ENCODE measurements around the gene MESP1. TPM values are rescaled to one million over a fixed set of nuclear protein-coding genes. Genes with fewer than 3 reads are reported as not detected.

Gene MESP1
- total RNA-seq, 1 experiment from 2014 or later = 6.4 TPM

- in situ Hi-C loops (cut with HindIII; ENCODE audit: low pct_unique_long_range_greater_than_20kb, low sequenced_read_pairs) = no loop called here
- H3K4me1 ChIP-seq (ENCODE audit: control insufficient read depth, insufficient read depth, low read length) = no peaks in the 10 kb centered on the region
Measured at GRCh38 chr15:89704411-89704810, 46.6 kb downstream of the MESP1 start.

More at GRCh38 chr15:89704411-89704810, 46.6 kb downstream of the MESP1 start:
- Histone ChIP-seq H3K27ac (ENCODE audit: low read length) (no peak overlapping the region), H3K36me3 (ENCODE audit: control insufficient read depth, insufficient read depth, low read length) (no peaks in the 10 kb centered on the region), H3K9me3 (ENCODE audit: control insufficient read depth, insufficient read depth, low read depth, low read length) (no peaks in the 10 kb centered on the region), H3K27me3 (ENCODE audit: control insufficient read depth, insufficient read depth, low read length) (no peaks in the 10 kb centered on the region; the same call in 1 of the 2 replicates), H3K4me3 (ENCODE audit: low read depth in 2 of 2, low read length in 2 of 2) (no peak overlapping the region)
- POLR2A ChIA-PET = interaction anchor here (0.6 to 0.7 kb wide), 2 partner anchors 31 to 43 kb away, joined by 5 to 6 read pairs; no protein-coding TSS in a partner anchor
- intact Hi-C loops (cut with micrococcal nuclease; ENCODE audit: unreplicated experiment) = no loop called here
- no peak for ATAC-seq
- no peak for DNase-seq (ENCODE audit: low read depth, low spot score)
- TF ChIP-seq SIN3A (IDR thresholded peaks at IDR 0.05; ENCODE audit: borderline replicate concordance, insufficient read depth, low read depth, low read length) (no peak), TCF7L2 (IDR thresholded peaks at IDR 0.05; ENCODE audit: low read depth, low read length) (no peak), POLR2AphosphoS5 (IDR thresholded peaks at IDR 0.05; ENCODE audit: low read depth, low read length) (no peak)
- TF ChIP-seq, protein P1, sequence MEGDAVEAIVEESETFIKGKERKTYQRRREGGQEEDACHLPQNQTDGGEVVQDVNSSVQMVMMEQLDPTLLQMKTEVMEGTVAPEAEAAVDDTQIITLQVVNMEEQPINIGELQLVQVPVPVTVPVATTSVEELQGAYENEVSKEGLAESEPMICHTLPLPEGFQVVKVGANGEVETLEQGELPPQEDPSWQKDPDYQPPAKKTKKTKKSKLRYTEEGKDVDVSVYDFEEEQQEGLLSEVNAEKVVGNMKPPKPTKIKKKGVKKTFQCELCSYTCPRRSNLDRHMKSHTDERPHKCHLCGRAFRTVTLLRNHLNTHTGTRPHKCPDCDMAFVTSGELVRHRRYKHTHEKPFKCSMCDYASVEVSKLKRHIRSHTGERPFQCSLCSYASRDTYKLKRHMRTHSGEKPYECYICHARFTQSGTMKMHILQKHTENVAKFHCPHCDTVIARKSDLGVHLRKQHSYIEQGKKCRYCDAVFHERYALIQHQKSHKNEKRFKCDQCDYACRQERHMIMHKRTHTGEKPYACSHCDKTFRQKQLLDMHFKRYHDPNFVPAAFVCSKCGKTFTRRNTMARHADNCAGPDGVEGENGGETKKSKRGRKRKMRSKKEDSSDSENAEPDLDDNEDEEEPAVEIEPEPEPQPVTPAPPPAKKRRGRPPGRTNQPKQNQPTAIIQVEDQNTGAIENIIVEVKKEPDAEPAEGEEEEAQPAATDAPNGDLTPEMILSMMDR (IDR thresholded peaks at IDR 0.05) = no peak
- TF ChIP-seq, protein P2, sequence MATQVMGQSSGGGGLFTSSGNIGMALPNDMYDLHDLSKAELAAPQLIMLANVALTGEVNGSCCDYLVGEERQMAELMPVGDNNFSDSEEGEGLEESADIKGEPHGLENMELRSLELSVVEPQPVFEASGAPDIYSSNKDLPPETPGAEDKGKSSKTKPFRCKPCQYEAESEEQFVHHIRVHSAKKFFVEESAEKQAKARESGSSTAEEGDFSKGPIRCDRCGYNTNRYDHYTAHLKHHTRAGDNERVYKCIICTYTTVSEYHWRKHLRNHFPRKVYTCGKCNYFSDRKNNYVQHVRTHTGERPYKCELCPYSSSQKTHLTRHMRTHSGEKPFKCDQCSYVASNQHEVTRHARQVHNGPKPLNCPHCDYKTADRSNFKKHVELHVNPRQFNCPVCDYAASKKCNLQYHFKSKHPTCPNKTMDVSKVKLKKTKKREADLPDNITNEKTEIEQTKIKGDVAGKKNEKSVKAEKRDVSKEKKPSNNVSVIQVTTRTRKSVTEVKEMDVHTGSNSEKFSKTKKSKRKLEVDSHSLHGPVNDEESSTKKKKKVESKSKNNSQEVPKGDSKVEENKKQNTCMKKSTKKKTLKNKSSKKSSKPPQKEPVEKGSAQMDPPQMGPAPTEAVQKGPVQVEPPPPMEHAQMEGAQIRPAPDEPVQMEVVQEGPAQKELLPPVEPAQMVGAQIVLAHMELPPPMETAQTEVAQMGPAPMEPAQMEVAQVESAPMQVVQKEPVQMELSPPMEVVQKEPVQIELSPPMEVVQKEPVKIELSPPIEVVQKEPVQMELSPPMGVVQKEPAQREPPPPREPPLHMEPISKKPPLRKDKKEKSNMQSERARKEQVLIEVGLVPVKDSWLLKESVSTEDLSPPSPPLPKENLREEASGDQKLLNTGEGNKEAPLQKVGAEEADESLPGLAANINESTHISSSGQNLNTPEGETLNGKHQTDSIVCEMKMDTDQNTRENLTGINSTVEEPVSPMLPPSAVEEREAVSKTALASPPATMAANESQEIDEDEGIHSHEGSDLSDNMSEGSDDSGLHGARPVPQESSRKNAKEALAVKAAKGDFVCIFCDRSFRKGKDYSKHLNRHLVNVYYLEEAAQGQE (IDR thresholded peaks at IDR 0.05; ENCODE audit: insufficient read depth in 1 of 2, low read depth in 2 of 2, low read length in 1 of 2) = no peak
- CTCF ChIA-PET = no interaction called here
- no TSS peak for BruUV-seq (replicated peaks)

Other genes with a start within 250 kb of the MESP1 start
- gene TICRR, start 175.8 kb downstream of the MESP1 start, total RNA-seq (2021; ENCODE audit: unreplicated experiment) = 20.5 TPM
- gene KIF7, start 95.8 kb downstream of the MESP1 start, total RNA-seq (2021; ENCODE audit: unreplicated experiment) = 6.5 TPM
- gene PLIN1, start 71.9 kb downstream of the MESP1 start, total RNA-seq (2021; ENCODE audit: unreplicated experiment) = 0.44 TPM
- gene PEX11A, start 60.5 kb downstream of the MESP1 start, total RNA-seq (2021; ENCODE audit: unreplicated experiment) = 6.2 TPM
- 0.18 TPM for gene WDR93, start 60.4 kb downstream of the MESP1 start, total RNA-seq (2021; ENCODE audit: unreplicated experiment)
- gene MESP2, start 25.1 kb upstream of the MESP1 start, total RNA-seq (2021; ENCODE audit: unreplicated experiment) = 1.1 TPM
- 183 TPM for gene ANPEP, start 63.6 kb upstream of the MESP1 start, total RNA-seq (2021; ENCODE audit: unreplicated experiment)
- gene AP3S2, start 142.7 kb upstream of the MESP1 start, total RNA-seq (2021; ENCODE audit: unreplicated experiment) = 24.6 TPM
- gene ARPIN, start 161.7 kb upstream of the MESP1 start, total RNA-seq (2021; ENCODE audit: unreplicated experiment) = 6.3 TPM